Endothelial cell of umbilical vein (primary cell): ENCODE measurements around the gene ROPN1B. TPM values are rescaled to one million over a fixed set of nuclear protein-coding genes. Genes with fewer than 3 reads are reported as not detected.

ENCODE experiments used
- BruUV-seq: library from RNA; stranded (reverse); fragments of 400-500 nt; replicated peaks from 2 replicates; lab custom pipeline; 2021; lab: Mats Ljungman, UMichigan
- CTCF ChIA-PET: fragments of 300-600, 350-600 bp; sonication (Branson Sonifier 250); formaldehyde crosslinking; loops from one replicate; lab custom pipeline; 2021; ENCODE audit warnings: antibody characterized with exemption, inconsistent platforms; lab: Charles Lee
- POLR2A ChIA-PET: fragments of 300-600, 350-600 bp; sonication (Branson Sonifier 250); formaldehyde crosslinking; loops from one replicate; lab custom pipeline; 2021; ENCODE audit warnings: antibody characterized with exemption, inconsistent platforms; lab: Charles Lee
- DNase-seq: peaks from one replicate; pipeline ENCODE4 v3.0.0-alpha.2; 2011; ENCODE audit warnings: low read depth, low spot score
- FAIRE-seq: peaks from 2 replicates; lab custom pipeline; 2011; peaks lifted over from hg19 to GRCh38; lab: Jason Lieb, UNC
- H2AFZ ChIP-seq: 2 replicates; pipeline ENCODE4 v1.6.0; 2012; ENCODE audit warnings: low read depth, low read length, control low read depth, inconsistent platforms
- H3K27ac ChIP-seq: 2 replicates; pipeline ENCODE4 v1.5.1; 2011; ENCODE audit warnings: low read depth, mild to moderate bottlenecking, control low read depth, low read length, moderate library complexity; ENCODE audit not compliant: insufficient read depth
- H3K27me3 ChIP-seq, 2 experiments: 2 replicates each; pipeline versions ENCODE4 v1.6.0 to v1.6.1; 2011; ENCODE audit warnings: low read length in 2 of 2, mixed read lengths in 1 of 2; ENCODE audit not compliant: control insufficient read depth in 2 of 2, insufficient read depth in 2 of 2
- H3K36me3 ChIP-seq, 2 experiments: 2 replicates in 1 of 2; 3 replicates in 1 of 2; pipeline ENCODE4 v1.5.1; 2011; ENCODE audit warnings: low read length in 2 of 2, mild to moderate bottlenecking in 1 of 2, moderate library complexity in 1 of 2; ENCODE audit not compliant: control insufficient read depth in 2 of 2, insufficient read depth in 2 of 2; ENCODE audit errors: extremely low read depth in 1 of 2
- H3K4me1 ChIP-seq: 3 replicates; pipeline ENCODE4 v1.5.1; 2011; ENCODE audit warnings: mild to moderate bottlenecking, low read length; ENCODE audit not compliant: control insufficient read depth, insufficient read depth; ENCODE audit errors: extremely low read depth
- H3K4me2 ChIP-seq: 2 replicates; pipeline ENCODE4 v1.6.1; 2011; ENCODE audit warnings: low read length, control low read depth, mixed read lengths; ENCODE audit not compliant: insufficient read depth
- H3K4me3 ChIP-seq, 3 experiments: fragments of 200-600 bp in 1 of 3; sonication (generic), shearing (Covaris generic) in 1 of 3; replicated peaks in 1 of 3; 2 replicates each; pipeline ENCODE4 v1.5.1; 2011 to 2016; ENCODE audit warnings: control low read depth in 3 of 3, low read length in 3 of 3, mild to moderate bottlenecking in 2 of 3, inconsistent platforms in 1 of 3, low read depth in 1 of 3, moderate library complexity in 1 of 3; ENCODE audit not compliant: insufficient read depth in 1 of 3
- H3K79me2 ChIP-seq: 2 replicates; pipeline ENCODE4 v1.6.0; 2012; ENCODE audit warnings: low read length, inconsistent platforms; ENCODE audit not compliant: control insufficient read depth, insufficient read depth
- H3K9ac ChIP-seq: replicated peaks from 2 replicates; pipeline ENCODE3; 2011; ENCODE audit warnings: low read length, control low read depth; ENCODE audit not compliant: insufficient read depth; ENCODE audit errors: extremely low read depth
- H3K9me1 ChIP-seq: replicated peaks from 3 replicates; pipeline ENCODE4 v1.6.0; 2011; ENCODE audit warnings: mild to moderate bottlenecking, low read length; ENCODE audit not compliant: control insufficient read depth, insufficient read depth; ENCODE audit errors: extremely low read depth
- H3K9me3 ChIP-seq: replicated peaks from 2 replicates; pipeline ENCODE4 v1.5.1; 2012; ENCODE audit warnings: low read length, inconsistent platforms; ENCODE audit not compliant: control insufficient read depth, insufficient read depth
- H4K20me1 ChIP-seq: replicated peaks from 2 replicates; pipeline ENCODE3; 2011; ENCODE audit warnings: mild to moderate bottlenecking, low read length; ENCODE audit not compliant: control insufficient read depth, insufficient read depth; ENCODE audit errors: extremely low read depth
- EZH2 ChIP-seq: IDR thresholded peaks from 2 replicates; pipeline ENCODE4 v1.6.1; 2012; ENCODE audit warnings: borderline replicate concordance, low read depth, mild to moderate bottlenecking, moderate library complexity, low read length, inconsistent platforms; ENCODE audit not compliant: severe bottlenecking
- FOS ChIP-seq: IDR thresholded peaks from 2 replicates; pipeline ENCODE4 v1.6.1; 2011; ENCODE audit warnings: mild to moderate bottlenecking, low read length, moderate library complexity, borderline replicate concordance; ENCODE audit not compliant: insufficient read depth
- GATA2 ChIP-seq: IDR thresholded peaks from 2 replicates; pipeline ENCODE4 v1.7.0; 2011; ENCODE audit warnings: low read depth, mild to moderate bottlenecking, moderate library complexity, mixed read lengths, low read length; ENCODE audit not compliant: insufficient read length, insufficient read depth
- JUN ChIP-seq: IDR thresholded peaks from 2 replicates; pipeline ENCODE4 v1.6.1; 2011; ENCODE audit warnings: borderline replicate concordance, low read depth; ENCODE audit not compliant: insufficient read length, insufficient read depth
- MYC ChIP-seq: IDR thresholded peaks from one replicate; pipeline ENCODE4 v1.6.1; 2011; ENCODE audit warnings: mild to moderate bottlenecking, low read depth, low read length
- POLR2A ChIP-seq: IDR thresholded peaks from 2 replicates; pipeline ENCODE4 v1.6.1; 2012; ENCODE audit warnings: low read depth, mild to moderate bottlenecking, control low read depth, low read length
- POLR2AphosphoS5 ChIP-seq: IDR thresholded peaks from 2 replicates; pipeline ENCODE4 v1.6.1; 2012; ENCODE audit warnings: low read depth, mild to moderate bottlenecking, control low read depth, low read length, moderate library complexity; ENCODE audit not compliant: insufficient read depth
- dilution Hi-C: fragments of 300-500 bp; cut with MboI; formaldehyde crosslinking; loops from one replicate; pipeline ENCODE4 v1.15.0; 2019; ENCODE audit warnings: low sequenced_read_pairs; ENCODE audit not compliant: extremely low pct_ligation_motif_present
- intact Hi-C: fragments of 100-400 bp; cut with micrococcal nuclease; formaldehyde crosslinking; loops from one replicate; pipeline ENCODE4 v1.10.0; 2022
- polyA plus RNA-seq, 4 experiments: library from polyadenylated mRNA; depleted of rRNA in 3 of 4; stranded (reverse) in 3 of 4; unstranded in 1 of 4; fragments of >200 nt; gene quantifications; 2 replicates each; pipeline versions ENCODE4 v1.2.1 to v1.2.3, GENCODE V29; 2011 to 2012; ENCODE audit warnings: missing spikeins in 1 of 4
- total RNA-seq: library from RNA; stranded (reverse); gene quantifications from 2 replicates; pipeline ENCODE4 v1.2.3, GENCODE V29; 2021
- TF ChIP-seq, protein P1 (sequence below), 2 donors: IDR thresholded peaks; 1 replicate in 1 of 2; 2 replicates in 1 of 2; pipeline ENCODE4 v1.5.1; 2011; ENCODE audit warnings: low read length in 2 of 2, mild to moderate bottlenecking in 2 of 2, moderate library complexity in 2 of 2, control low read depth in 1 of 2, inconsistent platforms in 1 of 2, low read depth in 1 of 2; ENCODE audit not compliant: insufficient read depth in 1 of 2; ENCODE audit errors: extremely low read depth in 1 of 2
- TF ChIP-seq, protein P2 (sequence below): IDR thresholded peaks from 2 replicates; pipeline ENCODE4 v1.6.1; 2011; ENCODE audit not compliant: insufficient read depth, insufficient read length

The ROPN1B gene
- total and polyA plus RNA-seq, 2 donors (not counting 3 experiments of a cell fraction or from before 2014, with no cell fraction given), result not detected

GRCh38 chr3:125965505-125965904 is 3.5 kb upstream of the ROPN1B start:
- no peaks in the 10 kb centered on the region for H3K4me1 ChIP-seq
- ChIA-PET POLR2A (no interaction called here), CTCF (no interaction called here)
- TF ChIP-seq GATA2, result no peak
- no peak for TF ChIP-seq POLR2AphosphoS5
- no peak for TF ChIP-seq EZH2
- TF ChIP-seq, protein P1, sequence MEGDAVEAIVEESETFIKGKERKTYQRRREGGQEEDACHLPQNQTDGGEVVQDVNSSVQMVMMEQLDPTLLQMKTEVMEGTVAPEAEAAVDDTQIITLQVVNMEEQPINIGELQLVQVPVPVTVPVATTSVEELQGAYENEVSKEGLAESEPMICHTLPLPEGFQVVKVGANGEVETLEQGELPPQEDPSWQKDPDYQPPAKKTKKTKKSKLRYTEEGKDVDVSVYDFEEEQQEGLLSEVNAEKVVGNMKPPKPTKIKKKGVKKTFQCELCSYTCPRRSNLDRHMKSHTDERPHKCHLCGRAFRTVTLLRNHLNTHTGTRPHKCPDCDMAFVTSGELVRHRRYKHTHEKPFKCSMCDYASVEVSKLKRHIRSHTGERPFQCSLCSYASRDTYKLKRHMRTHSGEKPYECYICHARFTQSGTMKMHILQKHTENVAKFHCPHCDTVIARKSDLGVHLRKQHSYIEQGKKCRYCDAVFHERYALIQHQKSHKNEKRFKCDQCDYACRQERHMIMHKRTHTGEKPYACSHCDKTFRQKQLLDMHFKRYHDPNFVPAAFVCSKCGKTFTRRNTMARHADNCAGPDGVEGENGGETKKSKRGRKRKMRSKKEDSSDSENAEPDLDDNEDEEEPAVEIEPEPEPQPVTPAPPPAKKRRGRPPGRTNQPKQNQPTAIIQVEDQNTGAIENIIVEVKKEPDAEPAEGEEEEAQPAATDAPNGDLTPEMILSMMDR (IDR thresholded peaks at IDR 0.05; ENCODE audit: extremely low read depth in 1 of 2, insufficient read depth in 1 of 2, low read depth in 1 of 2, low read length in 2 of 2), result no peak
- no peak for TF ChIP-seq FOS
- TF ChIP-seq POLR2A, result no peak
- TF ChIP-seq, protein P2, sequence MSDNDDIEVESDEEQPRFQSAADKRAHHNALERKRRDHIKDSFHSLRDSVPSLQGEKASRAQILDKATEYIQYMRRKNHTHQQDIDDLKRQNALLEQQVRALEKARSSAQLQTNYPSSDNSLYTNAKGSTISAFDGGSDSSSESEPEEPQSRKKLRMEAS, result no peak
- no peak for TF ChIP-seq JUN
- TF ChIP-seq MYC, result no peak
- H3K9me3 ChIP-seq, result no peaks in the 10 kb centered on the region
- DNase-seq, result no peak
- no peak overlapping the region for H3K4me2 ChIP-seq
- H3K36me3 ChIP-seq, result no peaks in the 10 kb centered on the region
- dilution Hi-C loops (no loop called here), intact Hi-C loops (no loop called here)
- no peak overlapping the region for H3K27ac ChIP-seq
- no TSS peak for BruUV-seq
- no peaks in the 10 kb centered on the region for H3K79me2 ChIP-seq
- no peak for FAIRE-seq
- no peak overlapping the region for H3K4me3 ChIP-seq
- no peaks in the 10 kb centered on the region for H3K9me1 ChIP-seq
- no peak overlapping the region for H3K9ac ChIP-seq
- peaks cover 16 to 20% of the 10 kb centered on the region in 2 experiments for H3K27me3 ChIP-seq
- no peak overlapping the region for H2AFZ ChIP-seq
- no peaks in the 10 kb centered on the region for H4K20me1 ChIP-seq
